GM10266 (cell line): ENCODE measurements around the gene FIBP.
A peak's percentile ranks its signal among the peaks of the same experiment; 100 is the strongest.

ENCODE experiments used
- DNase-seq: peaks from one replicate; pipeline ENCODE4 v3.0.0; 2012; ENCODE audit errors: extremely low spot score
- TF ChIP-seq, protein P1 (sequence below): IDR thresholded peaks from 2 replicates; pipeline ENCODE4 v1.5.1; 2012; ENCODE audit warnings: mild to moderate bottlenecking, low read depth; ENCODE audit not compliant: control insufficient read depth, insufficient read depth; ENCODE audit errors: missing control alignments

The FIBP gene

DNA sequence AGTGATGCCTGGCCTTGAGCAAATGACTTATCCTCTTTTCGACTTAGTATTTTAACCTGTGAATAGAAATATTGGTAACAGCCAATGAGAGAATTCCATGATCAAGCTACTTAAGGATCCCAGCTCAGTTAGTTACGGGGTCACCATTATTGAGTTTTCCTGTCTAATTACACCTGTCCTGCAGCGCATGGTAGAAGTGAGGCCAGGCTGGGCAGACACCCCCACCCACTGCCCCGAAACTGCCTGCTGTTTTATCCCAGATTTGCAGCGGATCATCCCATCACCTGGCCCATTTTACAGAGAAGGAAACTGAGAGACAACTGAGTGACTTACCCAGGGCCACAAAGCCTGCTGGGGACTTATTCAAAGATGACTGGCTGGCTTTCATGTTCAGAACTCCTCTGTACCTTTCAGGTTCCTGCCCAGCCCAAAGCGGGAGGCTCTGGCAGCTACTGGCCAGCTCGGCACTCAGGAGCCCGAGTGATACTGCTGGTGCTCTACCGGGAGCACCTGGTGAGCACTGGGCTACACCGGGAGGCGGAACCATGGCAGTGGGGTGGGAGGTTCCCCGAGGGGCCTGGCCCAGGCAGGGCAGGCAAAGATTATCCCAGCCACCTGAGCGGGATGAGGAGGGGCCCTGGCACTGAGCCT lies 26.6 kb downstream of the FIBP start:
- TF ChIP-seq, protein P1, sequence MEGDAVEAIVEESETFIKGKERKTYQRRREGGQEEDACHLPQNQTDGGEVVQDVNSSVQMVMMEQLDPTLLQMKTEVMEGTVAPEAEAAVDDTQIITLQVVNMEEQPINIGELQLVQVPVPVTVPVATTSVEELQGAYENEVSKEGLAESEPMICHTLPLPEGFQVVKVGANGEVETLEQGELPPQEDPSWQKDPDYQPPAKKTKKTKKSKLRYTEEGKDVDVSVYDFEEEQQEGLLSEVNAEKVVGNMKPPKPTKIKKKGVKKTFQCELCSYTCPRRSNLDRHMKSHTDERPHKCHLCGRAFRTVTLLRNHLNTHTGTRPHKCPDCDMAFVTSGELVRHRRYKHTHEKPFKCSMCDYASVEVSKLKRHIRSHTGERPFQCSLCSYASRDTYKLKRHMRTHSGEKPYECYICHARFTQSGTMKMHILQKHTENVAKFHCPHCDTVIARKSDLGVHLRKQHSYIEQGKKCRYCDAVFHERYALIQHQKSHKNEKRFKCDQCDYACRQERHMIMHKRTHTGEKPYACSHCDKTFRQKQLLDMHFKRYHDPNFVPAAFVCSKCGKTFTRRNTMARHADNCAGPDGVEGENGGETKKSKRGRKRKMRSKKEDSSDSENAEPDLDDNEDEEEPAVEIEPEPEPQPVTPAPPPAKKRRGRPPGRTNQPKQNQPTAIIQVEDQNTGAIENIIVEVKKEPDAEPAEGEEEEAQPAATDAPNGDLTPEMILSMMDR: no peak
- DNase-seq: no peak

DNA sequence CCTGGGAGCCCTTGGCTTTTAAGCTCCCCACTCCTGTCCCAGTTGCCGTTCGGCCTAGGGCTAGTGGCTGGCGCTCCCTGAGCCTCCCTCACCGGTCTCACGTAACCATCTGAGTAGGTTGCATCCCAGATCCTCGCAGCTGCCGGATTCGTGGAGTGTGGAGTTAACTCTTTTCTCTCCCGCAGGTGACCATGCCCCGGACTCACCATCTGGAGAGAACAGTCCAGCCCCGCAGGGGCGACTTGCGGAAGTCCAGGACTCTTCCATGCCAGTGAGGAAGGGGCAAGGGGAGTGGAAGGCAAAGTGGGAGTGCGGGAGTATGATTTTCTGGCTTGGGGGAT lies 27.1 kb downstream of the FIBP start:
- no peak for DNase-seq
- TF ChIP-seq, protein P1: no peak

DNA sequence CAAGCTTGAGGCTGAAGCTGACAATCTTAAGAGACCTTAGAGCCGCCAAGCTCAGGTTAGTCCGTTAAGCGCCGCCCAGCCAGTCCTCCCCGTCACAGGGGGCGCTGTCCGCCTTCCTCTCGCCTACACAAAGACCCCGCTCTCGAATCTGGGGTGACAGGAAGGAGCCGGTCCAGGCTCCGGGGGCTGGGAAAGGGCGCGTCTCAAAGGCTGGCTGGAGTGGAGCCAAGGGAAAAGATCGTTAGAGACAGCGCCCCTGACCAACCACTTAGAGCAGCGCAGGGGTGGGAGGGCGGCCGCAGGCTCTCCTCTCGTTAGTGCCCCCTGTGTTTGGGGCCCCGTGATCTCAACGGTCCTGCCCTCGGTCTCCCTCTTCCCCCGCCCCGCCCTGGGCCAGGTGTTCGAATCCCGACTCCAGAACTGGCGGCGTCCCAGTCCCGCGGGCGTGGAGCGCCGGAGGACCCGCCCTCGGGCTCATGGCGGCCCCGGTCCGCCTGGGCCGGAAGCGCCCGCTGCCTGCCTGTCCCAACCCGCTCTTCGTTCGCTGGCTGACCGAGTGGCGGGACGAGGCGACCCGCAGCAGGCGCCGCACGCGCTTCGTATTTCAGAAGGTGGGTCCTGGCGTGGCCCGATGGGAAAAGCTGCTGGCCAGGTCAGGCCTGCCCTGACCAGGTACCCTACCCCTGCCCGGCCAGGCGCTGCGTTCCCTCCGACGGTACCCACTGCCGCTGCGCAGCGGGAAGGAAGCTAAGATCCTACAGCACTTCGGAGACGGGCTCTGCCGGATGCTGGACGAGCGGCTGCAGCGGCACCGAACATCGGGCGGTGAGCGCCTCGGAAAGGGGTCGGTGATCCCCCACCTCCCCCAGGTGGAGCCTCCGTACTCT lies 27.8 kb downstream of the FIBP start, which contains the start of gene MUS81:
MUS81 (plus strand) TSS at position 156 of the 887 bp plus-strand sequence; CDS start at position 477, 321 bp downstream.
- TF ChIP-seq, protein P1: peak; percentile 83
- peak; percentile 94 for DNase-seq

DNA sequence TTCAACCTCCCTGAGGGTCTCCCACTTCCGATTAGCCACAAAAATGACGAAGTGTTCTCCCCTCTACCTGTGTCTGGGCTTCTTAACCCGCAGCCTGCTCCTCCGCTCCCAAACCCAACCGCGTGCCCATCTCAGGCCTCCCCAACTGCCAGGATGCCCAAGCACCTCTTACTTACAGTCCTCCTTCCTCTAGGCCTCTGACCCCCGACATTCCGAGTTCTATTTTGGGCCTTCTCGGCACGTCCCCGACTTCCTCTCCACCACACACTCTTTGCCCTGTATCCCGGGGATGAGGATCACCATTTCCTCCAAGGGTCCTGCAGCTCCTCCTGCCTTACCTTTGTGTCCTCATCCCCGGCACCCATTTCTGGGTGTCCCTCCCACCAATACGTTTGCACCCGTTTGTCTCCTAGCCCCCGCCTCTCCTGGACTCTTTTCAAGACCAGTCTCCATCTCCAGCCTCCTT lies 28.4 kb downstream of the FIBP start:
- no peak for DNase-seq
- TF ChIP-seq, protein P1: peak; percentile 22

DNA sequence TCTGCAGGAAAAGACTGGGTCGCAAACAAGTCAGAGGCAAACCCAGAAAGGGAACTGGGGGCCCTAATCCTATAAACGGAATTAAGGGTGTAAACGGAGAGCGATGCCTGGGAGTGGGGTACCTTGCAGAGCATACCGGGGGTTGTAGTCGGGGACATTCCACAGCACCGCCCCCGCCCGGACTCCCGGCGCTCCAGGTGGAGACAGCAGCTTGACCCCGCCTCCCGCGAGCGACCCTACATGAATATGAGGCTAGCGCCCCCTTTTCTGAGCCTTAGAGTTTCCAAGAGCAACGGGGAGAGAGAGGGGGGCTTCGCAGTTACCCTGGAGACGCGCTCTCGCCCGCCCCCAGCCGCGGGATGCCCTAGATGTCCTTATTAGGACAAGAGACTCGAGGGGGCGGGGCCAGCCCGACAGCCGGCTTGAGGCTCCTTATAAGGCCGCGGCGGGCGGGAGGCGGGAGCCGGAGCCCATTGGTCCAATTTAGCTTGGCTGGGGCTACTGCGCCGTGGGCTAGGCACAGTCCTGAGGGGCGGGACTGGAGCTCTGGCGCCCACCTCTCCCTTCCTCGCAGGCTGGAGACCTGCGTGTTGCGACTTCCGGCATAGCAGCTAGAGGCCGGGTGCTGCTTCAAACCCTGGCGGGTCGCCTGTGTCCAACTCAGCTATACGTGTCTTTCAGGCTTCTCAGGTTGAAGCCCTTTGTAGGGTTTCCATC lies 29.0 kb downstream of the FIBP start:
- peak; percentile 97 for DNase-seq
- TF ChIP-seq, protein P1: no peak

DNA sequence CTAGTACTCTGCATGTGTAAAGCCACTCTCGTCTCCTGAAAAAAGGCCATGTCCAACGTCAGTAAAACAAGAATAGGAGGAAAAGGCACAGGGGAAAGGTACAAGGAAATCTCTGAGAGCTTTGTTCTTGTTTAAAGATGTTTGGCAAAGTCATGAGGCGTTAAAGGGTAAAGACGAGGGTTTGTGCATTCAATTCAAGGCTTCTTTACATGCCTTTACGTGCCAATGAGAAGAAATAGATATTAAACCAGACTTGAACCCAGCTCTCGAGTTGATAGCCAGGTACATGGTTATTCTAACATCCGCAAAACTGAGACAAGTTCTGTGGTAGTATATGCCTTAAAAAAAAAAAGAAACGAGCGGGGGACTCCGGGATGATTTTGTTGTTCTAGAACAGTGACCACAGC lies 29.6 kb downstream of the FIBP start:
- TF ChIP-seq, protein P1: no peak
- no peak for DNase-seq
